HG03175 (cell line): Measurements from ENCODE around the gene LMOD1.
"Not testable (repeated sequence)": the region's sequence is repeated elsewhere in the genome, so short reads cannot be mapped to it uniquely, and the experiment has no call there.

Experiments used
- ATAC-seq: cut with Tn5 transposase; IDR thresholded peaks from one replicate; pipeline ENCODE4 v1.9.1; 2021; ENCODE audit warnings: mild to moderate bottlenecking, moderate library complexity; ENCODE audit not compliant: unreplicated experiment

The LMOD1 gene

DNA sequence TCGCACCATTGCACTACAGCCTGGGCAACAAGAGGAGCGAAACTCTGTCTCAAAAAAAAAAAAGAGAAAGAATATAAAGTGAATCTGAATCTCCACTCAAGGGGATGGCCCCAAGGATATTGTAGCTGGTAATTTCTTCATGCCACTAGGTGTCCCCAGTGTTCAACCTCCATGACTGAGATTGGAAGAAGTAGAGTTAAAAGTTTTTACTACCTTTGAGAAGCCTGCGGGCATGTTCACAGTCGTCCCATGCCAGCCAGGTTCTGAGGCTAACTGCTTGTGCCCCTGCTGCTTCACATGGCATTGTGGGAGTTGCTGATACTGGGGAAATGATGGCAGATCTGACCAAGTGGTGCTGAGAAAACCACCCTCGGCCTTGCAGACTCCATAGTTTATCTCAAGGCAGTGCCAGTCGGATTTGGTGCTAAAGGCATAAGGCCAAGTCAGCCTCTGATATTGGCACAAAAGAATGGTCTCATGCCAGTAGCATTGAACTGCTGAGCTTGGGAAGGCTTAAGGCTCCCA, 68.4 kb downstream of the LMOD1 start:
- ATAC-seq: no peak

DNA sequence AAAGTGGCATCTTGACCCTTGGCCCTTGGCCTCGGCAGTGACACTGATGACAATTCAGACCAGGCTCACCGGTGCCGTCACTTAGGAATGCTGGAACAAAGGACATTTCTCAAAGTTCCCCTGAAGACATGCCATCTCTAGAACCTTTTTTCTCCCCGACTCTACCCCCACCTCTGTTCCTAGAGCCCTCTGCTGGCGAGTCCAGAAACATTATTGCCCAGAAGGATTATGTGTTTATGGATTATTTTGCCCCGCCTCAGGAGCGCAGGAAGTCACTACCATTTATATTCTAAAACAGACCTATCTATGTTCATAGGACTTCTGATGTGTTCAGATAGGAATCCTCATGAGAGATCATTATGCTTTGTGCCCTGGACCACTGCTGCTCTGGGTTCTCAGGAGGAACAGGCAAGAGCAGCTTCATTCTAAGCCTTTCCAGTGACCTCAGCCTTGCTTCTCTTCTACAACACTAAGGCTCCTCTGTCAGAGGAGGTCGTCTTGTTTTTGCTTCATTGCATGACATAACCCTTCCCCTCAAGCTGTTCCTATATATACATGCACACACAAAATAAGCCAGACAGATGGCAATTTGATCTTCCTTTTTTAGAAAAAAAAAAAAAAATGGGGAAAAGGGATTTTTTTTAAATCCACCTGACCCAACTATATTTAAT, 70.1 kb downstream of the LMOD1 start:
- no peak for ATAC-seq

DNA sequence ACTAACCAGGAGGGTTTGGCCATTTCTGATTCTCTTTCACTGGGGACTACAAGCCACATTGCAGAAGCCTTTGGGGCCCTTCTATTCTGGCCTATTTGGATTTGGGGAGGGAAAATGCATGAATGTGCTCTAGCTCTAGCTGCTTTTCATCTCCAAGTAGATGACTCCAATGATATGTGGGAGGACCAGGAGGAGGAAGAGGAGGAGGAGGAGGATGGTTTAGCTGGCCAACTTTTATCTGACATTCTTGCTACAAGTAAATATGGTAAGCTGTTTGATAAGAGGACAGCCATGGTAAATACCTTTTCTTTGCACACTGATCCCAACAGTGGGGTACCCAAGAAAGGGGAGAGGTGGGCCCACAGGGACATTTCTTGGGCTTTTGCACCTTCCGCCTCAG, 71.7 kb downstream of the LMOD1 start:
- ATAC-seq: no peak

DNA sequence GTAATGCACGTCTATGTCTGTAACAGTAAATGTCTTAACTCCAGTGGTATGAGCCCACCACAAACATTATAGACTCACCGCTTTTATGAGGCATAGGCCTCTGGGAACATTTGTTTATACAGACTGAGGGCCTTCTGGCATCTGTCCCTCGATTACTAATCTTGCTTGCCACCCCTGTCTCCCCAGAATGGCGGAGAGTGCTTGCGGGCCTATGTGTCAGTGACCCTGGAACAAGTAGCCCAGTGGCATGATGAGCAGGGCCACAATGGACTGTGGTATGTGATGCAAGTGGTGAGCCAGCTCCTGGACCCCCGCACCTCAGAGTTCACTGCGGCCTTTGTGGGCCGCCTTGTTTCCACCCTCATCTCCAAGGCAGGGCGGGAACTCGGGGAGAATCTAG, 76.0 kb downstream of the LMOD1 start:
- ATAC-seq: no peak

DNA sequence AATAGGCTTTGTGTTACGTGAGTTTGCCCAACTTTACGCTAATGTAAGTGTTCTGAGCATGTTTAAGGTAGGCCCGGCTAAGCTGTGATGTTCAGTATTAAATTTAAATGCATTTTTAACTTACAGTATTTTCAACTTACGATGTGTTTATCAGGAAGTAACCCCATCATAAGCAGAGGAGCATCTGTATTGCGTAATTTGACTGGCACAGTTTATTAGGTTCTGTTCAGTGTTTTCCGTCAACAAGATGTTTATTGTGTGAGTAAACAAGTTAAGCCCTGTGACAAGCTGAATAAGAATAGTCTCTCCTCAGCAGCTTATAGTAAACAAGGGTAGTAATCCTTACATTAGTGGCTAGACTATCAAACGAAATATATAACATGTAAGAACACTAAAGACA, 84.9 kb downstream of the LMOD1 start:
- no peak for ATAC-seq

DNA sequence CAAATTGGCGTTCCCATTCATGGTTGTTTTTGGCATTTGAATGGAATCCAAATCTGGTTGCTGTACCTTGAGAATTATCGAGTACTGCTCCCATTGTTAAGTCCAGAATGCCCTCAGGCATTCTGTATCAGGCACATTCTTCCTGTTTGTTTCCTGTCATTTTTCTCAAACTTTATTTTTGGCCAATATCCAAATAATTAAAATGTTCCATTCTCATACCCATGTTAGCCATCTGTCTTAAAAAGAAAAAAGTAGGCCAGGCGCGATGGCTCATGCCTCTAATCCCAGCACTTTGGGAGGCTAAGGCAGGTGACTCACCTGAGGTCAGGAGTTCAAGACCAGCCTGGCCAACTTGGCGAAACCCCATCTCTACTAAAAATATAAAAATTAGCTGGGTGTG, 86.9 kb downstream of the LMOD1 start:
- no peak for ATAC-seq

DNA sequence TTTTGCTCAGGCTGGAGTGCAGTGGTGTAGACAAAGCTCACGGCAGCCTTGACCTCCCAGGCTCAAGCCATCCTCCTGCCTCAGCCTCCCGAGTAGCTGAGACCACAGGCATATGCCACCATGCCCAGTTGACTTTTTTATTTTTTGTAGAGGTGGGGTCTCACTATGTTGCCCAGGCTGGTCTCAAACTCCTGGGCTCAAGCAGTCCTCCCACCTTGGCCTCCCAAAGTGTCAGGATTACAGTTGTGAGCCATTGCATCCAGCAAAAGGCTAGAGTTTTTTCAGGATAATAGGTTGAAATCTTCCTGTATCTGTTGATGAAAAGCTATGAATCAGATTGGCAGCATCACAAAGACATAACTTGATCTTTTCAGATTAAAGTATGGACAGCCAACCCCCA, 89.6 kb downstream of the LMOD1 start:
- not testable (repeated sequence) for ATAC-seq

DNA sequence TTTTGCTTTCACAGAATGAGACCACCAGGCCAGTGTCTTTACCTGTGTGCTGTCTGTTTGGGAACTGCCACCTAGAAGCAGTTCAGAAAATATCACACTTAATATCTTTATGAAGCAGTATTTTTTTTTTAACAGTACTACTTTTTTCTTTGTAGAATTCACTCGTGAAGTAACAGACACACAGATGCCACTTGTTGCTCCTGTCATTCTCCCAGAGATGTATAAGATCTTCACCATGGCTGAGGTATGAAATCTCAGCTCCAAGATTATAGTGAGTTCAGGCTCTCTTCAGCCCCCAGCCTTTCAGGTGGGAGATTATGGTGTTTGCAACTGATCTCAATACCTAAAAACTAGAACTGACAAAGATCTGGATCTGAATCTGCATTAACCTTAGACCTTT, 94.4 kb downstream of the LMOD1 start:
- no peak for ATAC-seq

DNA sequence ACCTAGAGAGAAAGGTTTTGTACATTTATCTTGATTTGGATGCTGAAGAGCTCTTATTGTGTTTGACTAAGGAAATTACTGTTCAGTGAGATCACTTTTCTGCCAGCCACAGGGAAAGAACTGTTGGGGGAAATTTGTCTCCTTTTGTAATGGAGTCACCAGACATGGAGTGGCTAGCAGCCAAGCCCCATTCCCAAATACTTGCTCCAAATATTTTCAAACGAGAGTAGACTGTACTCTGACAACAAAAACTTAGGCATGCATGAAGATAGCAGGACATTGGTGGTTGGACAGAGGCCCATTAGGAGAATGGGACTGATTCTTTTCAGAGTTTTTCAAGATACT, 96.3 kb downstream of the LMOD1 start:
- ATAC-seq: no peak

DNA sequence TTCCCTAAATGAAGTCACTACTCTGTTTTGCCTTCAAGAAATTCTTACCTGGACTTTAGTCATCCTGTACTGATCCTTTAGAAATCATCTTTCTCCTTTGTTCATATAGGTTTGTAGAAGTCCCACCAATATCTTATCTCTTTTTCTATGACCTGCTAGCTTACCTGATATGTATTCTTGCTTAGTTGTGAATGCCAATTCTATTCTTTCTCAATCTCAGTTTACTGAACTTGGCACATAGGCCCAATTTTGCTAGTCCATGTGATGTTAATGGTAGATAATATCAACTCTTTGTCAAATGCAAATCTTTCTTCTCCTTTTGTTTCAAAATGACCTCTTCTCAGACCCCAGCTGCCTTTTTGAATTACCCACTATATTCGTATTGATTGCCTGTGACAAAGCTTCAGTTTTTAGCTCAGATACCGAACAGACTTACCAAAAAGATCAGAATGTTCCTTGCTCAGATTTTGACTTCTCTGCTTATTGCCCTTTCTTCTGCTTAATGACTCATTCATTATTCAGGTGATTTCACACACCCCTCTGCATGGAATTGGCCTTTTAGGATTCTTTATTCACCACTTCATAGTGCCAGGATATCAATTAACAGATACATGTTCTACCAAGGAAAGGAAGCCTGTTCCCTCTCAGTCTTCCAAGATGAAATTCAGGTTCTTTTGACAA, 96.8 kb downstream of the LMOD1 start:
- ATAC-seq: no peak

DNA sequence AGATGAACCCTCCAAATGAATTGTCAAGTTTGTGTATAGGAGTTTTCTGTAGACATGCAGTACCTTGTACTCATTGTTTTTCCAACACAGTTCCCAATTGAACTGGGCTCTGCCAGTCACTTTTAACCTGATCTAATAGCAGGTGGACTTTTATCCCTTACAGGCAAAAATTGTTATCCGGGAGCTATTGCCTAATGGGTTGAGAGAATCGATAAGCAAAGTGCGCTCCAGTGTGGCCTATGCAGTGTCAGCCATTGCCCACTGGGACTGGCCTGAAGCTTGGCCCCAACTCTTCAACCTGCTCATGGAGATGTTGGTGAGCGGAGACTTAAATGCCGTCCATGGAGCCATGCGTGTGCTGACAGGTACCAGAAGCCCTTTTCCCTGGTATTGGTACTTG, 98.1 kb downstream of the LMOD1 start:
- no peak for ATAC-seq

DNA sequence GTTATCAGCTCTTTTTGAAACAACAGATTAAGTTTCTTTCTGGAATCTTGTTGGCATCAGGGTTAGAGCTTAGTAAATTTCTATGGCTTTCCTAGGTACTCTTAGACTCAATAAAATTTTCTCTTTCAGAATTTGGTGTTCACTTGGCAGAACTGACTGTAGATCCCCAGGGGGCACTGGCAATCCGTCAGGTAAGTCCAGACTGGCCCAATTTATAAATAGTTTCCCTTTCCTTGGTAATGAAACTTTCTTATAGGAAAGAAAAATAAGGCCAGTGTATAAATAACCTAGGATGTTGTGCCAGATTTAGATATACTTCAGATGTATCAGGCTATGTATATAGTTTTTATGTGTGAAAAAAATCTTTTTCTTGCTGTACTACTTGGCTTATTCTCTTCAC, 99.2 kb downstream of the LMOD1 start:
- ATAC-seq: no peak
